Hepatocyte (in vitro differentiated cells): ENCODE data around the gene TIMMDC1.

Experiments used
- EZH2phosphoT487 ChIP-seq: fragments of 200-600 bp; sonication (generic); IDR thresholded peaks from one replicate; pipeline ENCODE4 v1.6.1; 2018; ENCODE audit warnings: antibody characterized with exemption, mild to moderate bottlenecking, low read depth, moderate library complexity; ENCODE audit not compliant: unreplicated experiment, severe bottlenecking
- TF ChIP-seq, protein P1 (sequence below): fragments of 200-600 bp; sonication (generic); IDR thresholded peaks from 2 replicates; pipeline ENCODE4 v1.5.1; 2016; ENCODE audit warnings: antibody characterized with exemption, mild to moderate bottlenecking; ENCODE audit not compliant: poor library complexity

DNA sequence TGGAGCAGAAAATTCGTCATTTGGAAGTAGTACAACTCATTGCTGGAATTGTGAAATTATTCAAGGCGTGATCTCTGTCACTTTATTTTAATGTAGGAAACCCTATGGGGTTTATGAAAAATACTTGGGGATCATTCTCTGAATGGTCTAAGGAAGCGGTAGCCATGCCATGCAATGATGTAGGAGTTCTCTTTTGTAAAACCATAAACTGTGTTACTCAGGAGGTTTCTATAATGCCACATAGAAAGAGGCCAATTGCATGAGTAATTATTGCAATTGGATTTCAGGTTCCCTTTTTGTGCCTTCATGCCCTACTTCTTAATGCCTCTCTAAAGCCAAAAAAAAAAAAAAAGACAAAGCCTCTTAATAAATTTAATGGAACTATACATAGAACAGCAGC lies 5.5 kb upstream of the TIMMDC1 start:
- TF ChIP-seq, protein P1, sequence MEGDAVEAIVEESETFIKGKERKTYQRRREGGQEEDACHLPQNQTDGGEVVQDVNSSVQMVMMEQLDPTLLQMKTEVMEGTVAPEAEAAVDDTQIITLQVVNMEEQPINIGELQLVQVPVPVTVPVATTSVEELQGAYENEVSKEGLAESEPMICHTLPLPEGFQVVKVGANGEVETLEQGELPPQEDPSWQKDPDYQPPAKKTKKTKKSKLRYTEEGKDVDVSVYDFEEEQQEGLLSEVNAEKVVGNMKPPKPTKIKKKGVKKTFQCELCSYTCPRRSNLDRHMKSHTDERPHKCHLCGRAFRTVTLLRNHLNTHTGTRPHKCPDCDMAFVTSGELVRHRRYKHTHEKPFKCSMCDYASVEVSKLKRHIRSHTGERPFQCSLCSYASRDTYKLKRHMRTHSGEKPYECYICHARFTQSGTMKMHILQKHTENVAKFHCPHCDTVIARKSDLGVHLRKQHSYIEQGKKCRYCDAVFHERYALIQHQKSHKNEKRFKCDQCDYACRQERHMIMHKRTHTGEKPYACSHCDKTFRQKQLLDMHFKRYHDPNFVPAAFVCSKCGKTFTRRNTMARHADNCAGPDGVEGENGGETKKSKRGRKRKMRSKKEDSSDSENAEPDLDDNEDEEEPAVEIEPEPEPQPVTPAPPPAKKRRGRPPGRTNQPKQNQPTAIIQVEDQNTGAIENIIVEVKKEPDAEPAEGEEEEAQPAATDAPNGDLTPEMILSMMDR = no peak
- no peak for TF ChIP-seq EZH2phosphoT487
